Adrenal gland (tissue), 5 donors: ENCODE measurements around the gene DOCK4.

Source experiments
- CTCF ChIP-seq, 6 experiments: fragments of 450-650 bp in 4 of 6; fragments of 200-600 bp in 2 of 6; sonication (generic) in 1 of 6; IDR thresholded peaks; 1 replicate in 5 of 6; 2 replicates in 1 of 6; pipeline versions ENCODE4 v1.5.1 to v1.8.0; 2016 to 2021; ENCODE audit warnings: antibody characterized with exemption in 6 of 6, mild to moderate bottlenecking in 2 of 6, moderate library complexity in 1 of 6
- POLR2A ChIP-seq, 2 donors: fragments of 450-650 bp; IDR thresholded peaks; one replicate each; pipeline ENCODE4 v1.6.1; 2017; ENCODE audit warnings: antibody characterized with exemption in 2 of 2, mild to moderate bottlenecking in 2 of 2, moderate library complexity in 1 of 2
- donor health status: DM: no; HTN: no; CAD: no.

DNA sequence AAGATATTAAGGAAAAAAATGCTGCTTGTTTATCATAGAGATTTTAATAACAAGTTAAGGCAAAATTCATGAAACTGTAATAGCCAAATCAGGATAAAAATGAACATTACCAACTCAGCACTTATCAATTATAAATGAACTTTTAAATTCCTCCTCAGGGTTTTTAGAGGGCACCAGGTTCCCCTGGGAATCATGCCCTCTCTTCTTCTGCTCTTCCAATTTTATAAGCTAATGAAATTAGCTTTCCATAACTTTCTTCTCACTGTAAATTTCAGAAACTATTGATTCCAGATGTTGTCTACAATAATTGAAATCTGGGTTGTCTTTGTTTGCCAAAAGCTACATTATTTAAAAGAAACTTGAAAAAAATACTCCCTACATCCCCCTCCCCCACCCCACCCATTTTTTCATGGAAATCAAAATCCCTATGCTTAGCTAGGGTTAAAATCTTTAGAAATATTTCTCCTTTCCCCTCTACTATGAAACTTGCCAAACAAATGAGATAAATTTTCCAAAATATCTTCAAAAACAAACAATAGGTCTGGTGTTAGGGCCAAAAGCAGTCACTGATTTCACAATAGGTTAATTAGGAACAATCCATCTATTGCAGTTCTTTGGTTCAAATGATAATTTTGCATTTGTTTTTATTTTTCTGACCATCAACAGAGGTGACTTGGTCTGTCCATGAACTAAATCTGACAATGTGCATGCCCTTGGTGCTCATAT is 187.7 kb downstream of the DOCK4 start:
- TF ChIP-seq CTCF (IDR thresholded peaks at IDR 0.05), result no peak
- TF ChIP-seq POLR2A (IDR thresholded peaks at IDR 0.05), result no peak
